ENCODE data around the gene KCNJ15.

- TF ChIP-seq CTCF (IDR thresholded peaks at IDR 0.05; ENCODE audit: insufficient read depth, low read depth, low read length) (no peak), EZH2 (IDR thresholded peaks at IDR 0.05; ENCODE audit: insufficient read depth, low read length) (no peak)
These were observed 42.9 kb downstream of the KCNJ15 start for GRCh38 chr21:38299671-38300070.

Data from astrocyte (in vitro differentiated cells and primary cell).